ENCODE results near the gene OGDH.

The OGDH gene

GRCh38 chr7:44618753-44619152, 12.3 kb downstream of the OGDH start:
- DNase-seq (ENCODE audit: low spot score) = no peak

GRCh38 chr7:44621034-44621749, 14.8 kb downstream of the OGDH start:
- DNase-seq (ENCODE audit: low spot score) = no peak

GRCh38 chr7:44621750-44622103, 15.3 kb downstream of the OGDH start:
- no peak for DNase-seq (ENCODE audit: low spot score)

- DNase-seq (ENCODE audit: low spot score) = no peak
These were observed 16.1 kb downstream of the OGDH start for GRCh38 chr7:44622342-44623151.

- DNase-seq (ENCODE audit: low spot score) = no peak
These were observed 17.9 kb downstream of the OGDH start for GRCh38 chr7:44624318-44624717.

- no peak for DNase-seq (ENCODE audit: low spot score)
These were observed 19.4 kb downstream of the OGDH start for GRCh38 chr7:44625526-44626471.

- DNase-seq (ENCODE audit: low spot score) = no peak
These were observed 20.2 kb downstream of the OGDH start for GRCh38 chr7:44626620-44627019.

- DNase-seq (ENCODE audit: low spot score) = no peak
These were observed 23.5 kb downstream of the OGDH start for GRCh38 chr7:44629829-44630522.

GRCh38 chr7:44630792-44631457, 24.5 kb downstream of the OGDH start:
- no peak for DNase-seq (ENCODE audit: low spot score)

GRCh38 chr7:44631458-44632115, 25.2 kb downstream of the OGDH start:
- peak; percentile 43 for DNase-seq (ENCODE audit: low spot score)

- no peak for DNase-seq (ENCODE audit: low spot score)
These were observed 25.8 kb downstream of the OGDH start for GRCh38 chr7:44632196-44632595.

GRCh38 chr7:44633254-44634186, 27.1 kb downstream of the OGDH start:
- DNase-seq (ENCODE audit: low spot score) = peak; percentile 52

- DNase-seq (ENCODE audit: low spot score) = no peak
These were observed 27.9 kb downstream of the OGDH start for GRCh38 chr7:44634187-44634838.

GRCh38 chr7:44634839-44635591, 28.6 kb downstream of the OGDH start:
- DNase-seq (ENCODE audit: low spot score) = no peak

- DNase-seq (ENCODE audit: low spot score) = no peak
These were observed 29.7 kb downstream of the OGDH start for GRCh38 chr7:44636041-44636584.

GRCh38 chr7:44636926-44637325, 30.5 kb downstream of the OGDH start:
- no peak for DNase-seq (ENCODE audit: low spot score)

GRCh38 chr7:44637788-44638594, 31.6 kb downstream of the OGDH start:
- no peak for DNase-seq (ENCODE audit: low spot score)
